ENCODE data around the gene ANO2.

DNA sequence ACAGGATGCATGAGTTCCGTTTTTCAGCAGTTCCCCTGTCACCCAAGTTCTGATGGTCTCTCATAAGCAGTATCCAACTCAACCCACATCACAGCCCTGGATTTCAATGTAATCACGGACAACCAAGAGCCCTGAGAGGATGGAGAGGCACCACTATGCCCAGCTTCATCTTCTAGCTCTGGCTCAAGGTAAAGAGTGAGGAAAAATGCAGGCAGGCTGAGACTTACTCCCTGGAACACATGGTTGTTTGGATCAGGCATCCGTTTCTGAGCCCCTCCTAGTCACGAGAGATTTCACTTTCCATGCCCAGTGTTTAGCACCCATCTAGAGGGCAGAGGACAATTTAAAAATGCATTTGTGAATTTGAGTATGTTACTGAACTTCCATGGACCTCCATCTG is 45.0 kb downstream of the ANO2 start:
- TF ChIP-seq, protein P1, sequence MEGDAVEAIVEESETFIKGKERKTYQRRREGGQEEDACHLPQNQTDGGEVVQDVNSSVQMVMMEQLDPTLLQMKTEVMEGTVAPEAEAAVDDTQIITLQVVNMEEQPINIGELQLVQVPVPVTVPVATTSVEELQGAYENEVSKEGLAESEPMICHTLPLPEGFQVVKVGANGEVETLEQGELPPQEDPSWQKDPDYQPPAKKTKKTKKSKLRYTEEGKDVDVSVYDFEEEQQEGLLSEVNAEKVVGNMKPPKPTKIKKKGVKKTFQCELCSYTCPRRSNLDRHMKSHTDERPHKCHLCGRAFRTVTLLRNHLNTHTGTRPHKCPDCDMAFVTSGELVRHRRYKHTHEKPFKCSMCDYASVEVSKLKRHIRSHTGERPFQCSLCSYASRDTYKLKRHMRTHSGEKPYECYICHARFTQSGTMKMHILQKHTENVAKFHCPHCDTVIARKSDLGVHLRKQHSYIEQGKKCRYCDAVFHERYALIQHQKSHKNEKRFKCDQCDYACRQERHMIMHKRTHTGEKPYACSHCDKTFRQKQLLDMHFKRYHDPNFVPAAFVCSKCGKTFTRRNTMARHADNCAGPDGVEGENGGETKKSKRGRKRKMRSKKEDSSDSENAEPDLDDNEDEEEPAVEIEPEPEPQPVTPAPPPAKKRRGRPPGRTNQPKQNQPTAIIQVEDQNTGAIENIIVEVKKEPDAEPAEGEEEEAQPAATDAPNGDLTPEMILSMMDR (IDR thresholded peaks at IDR 0.05; ENCODE audit: low read depth, low read length) = no peak
- TF ChIP-seq POLR2A (IDR thresholded peaks at IDR 0.05; ENCODE audit: extremely low read depth, insufficient read length) (no peak), MYC (IDR thresholded peaks at IDR 0.05; ENCODE audit: low read depth, low read length) (no peak)
- TF ChIP-seq, protein P2, sequence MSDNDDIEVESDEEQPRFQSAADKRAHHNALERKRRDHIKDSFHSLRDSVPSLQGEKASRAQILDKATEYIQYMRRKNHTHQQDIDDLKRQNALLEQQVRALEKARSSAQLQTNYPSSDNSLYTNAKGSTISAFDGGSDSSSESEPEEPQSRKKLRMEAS (IDR thresholded peaks at IDR 0.05; ENCODE audit: low read depth, low read length) = no peak

Measured in NB4 (cell line).